PC-3 (cell line): Measurements from ENCODE around the gene DLG2.

Experiments
- EZH2 ChIP-seq: fragments of 300-600 bp; sonication (generic); IDR thresholded peaks from one replicate; pipeline ENCODE4 v1.6.1; 2017; ENCODE audit warnings: antibody characterized with exemption, mild to moderate bottlenecking, low read length; ENCODE audit not compliant: unreplicated experiment
- EZH2phosphoT487 ChIP-seq: fragments of 300-600 bp; sonication (generic); IDR thresholded peaks from 2 replicates; pipeline ENCODE4 v1.6.1; 2018; ENCODE audit warnings: mild to moderate bottlenecking, antibody characterized with exemption, low read length, borderline replicate concordance
- TF ChIP-seq, protein P1 (sequence below): fragments of 300-600 bp; sonication (generic); conservative IDR thresholded peaks from 2 replicates; pipeline ENCODE4 v1.5.1; 2017; ENCODE audit warnings: antibody characterized with exemption, low read depth, mild to moderate bottlenecking, low read length

DNA sequence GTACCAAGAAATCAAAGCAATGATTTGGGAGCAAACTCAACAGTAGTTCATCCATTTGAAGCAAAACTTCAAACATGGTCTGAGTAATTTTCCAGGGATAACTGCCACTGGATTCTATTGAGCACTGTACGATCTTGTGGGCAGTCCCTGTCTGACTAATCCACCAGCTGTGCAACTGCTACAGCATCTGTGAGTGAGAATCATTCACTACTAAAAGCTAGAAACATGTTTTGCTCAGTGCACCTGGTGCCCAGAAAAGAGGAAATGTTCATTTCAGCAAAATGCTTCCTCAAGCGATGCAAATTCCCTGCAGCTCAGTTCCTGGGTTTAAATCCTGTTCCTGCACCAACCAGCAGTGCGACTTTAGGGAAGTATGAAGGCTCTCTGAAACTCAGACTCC is 1077.9 kb downstream of the DLG2 start:
- TF ChIP-seq, protein P1, sequence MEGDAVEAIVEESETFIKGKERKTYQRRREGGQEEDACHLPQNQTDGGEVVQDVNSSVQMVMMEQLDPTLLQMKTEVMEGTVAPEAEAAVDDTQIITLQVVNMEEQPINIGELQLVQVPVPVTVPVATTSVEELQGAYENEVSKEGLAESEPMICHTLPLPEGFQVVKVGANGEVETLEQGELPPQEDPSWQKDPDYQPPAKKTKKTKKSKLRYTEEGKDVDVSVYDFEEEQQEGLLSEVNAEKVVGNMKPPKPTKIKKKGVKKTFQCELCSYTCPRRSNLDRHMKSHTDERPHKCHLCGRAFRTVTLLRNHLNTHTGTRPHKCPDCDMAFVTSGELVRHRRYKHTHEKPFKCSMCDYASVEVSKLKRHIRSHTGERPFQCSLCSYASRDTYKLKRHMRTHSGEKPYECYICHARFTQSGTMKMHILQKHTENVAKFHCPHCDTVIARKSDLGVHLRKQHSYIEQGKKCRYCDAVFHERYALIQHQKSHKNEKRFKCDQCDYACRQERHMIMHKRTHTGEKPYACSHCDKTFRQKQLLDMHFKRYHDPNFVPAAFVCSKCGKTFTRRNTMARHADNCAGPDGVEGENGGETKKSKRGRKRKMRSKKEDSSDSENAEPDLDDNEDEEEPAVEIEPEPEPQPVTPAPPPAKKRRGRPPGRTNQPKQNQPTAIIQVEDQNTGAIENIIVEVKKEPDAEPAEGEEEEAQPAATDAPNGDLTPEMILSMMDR, result no peak
- TF ChIP-seq EZH2phosphoT487, result no peak
- no peak for TF ChIP-seq EZH2
